GM18520 (cell line): ENCODE results near the gene HNRNPL.
"Not testable (repeated sequence)": the region's sequence is repeated elsewhere in the genome, so short reads cannot be mapped to it uniquely, and the experiment has no call there.

Experiments used
- ATAC-seq: cut with Tn5 transposase; IDR thresholded peaks from one replicate; pipeline ENCODE4 v1.9.1; 2021; ENCODE audit not compliant: unreplicated experiment

Gene HNRNPL

GRCh38 chr19:38805180-38805579 is 44.6 kb downstream of the HNRNPL start:
- ATAC-seq: no peak

GRCh38 chr19:38803543-38803942 is 46.2 kb downstream of the HNRNPL start:
- ATAC-seq: no peak

- ATAC-seq: no peak
Measured at GRCh38 chr19:38801359-38802095, 48.3 kb downstream of the HNRNPL start.

- no peak for ATAC-seq
Measured at GRCh38 chr19:38800577-38801347, 49.0 kb downstream of the HNRNPL start.

GRCh38 chr19:38799104-38799503 is 50.7 kb downstream of the HNRNPL start:
- no peak for ATAC-seq

- not testable (repeated sequence) for ATAC-seq
Measured at GRCh38 chr19:38797781-38798180, 52.0 kb downstream of the HNRNPL start.

- ATAC-seq: no peak
Measured at GRCh38 chr19:38796154-38796553, 53.6 kb downstream of the HNRNPL start.

- ATAC-seq: no peak
Measured at GRCh38 chr19:38795549-38795948, 54.2 kb downstream of the HNRNPL start.

- ATAC-seq: no peak
Measured at GRCh38 chr19:38793671-38794070, 56.1 kb downstream of the HNRNPL start.

- ATAC-seq: no peak
Measured at GRCh38 chr19:38793177-38793576, 56.6 kb downstream of the HNRNPL start.

GRCh38 chr19:38792250-38793111 is 57.3 kb downstream of the HNRNPL start:
- ATAC-seq: no peak

GRCh38 chr19:38791451-38792064 is 58.2 kb downstream of the HNRNPL start:
- not testable (repeated sequence) for ATAC-seq

GRCh38 chr19:38790507-38791403 is 59.0 kb downstream of the HNRNPL start:
- ATAC-seq: not testable (repeated sequence)

- ATAC-seq: no peak
Measured at GRCh38 chr19:38788478-38789243, 61.1 kb downstream of the HNRNPL start, which contains the start of gene LGALS7B. Gene LGALS7B, plus strand, starts transcription at chr19:38789200. Its CDS starts 27 bp downstream, at chr19:38789227.

GRCh38 chr19:38786572-38787265 is 63.1 kb downstream of the HNRNPL start:
- no peak for ATAC-seq
